Epithelial cell of esophagus (primary cell): Measurements from ENCODE around the gene ZNF552.
"Not testable (repeated sequence)": the region's sequence is repeated elsewhere in the genome, so short reads cannot be mapped to it uniquely, and the experiment has no call there.

Experiments used
- DNase-seq: peaks from one replicate; pipeline ENCODE4 v3.0.0; 2010; ENCODE audit warnings: low read depth
- H3K4me3 ChIP-seq: 2 replicates; pipeline ENCODE4 v1.5.1; 2011; ENCODE audit warnings: mild to moderate bottlenecking, low read length, control low read depth
- TF ChIP-seq, protein P1 (sequence below): IDR thresholded peaks from 2 replicates; pipeline ENCODE4 v1.5.1; 2011; ENCODE audit warnings: low read depth, mild to moderate bottlenecking, low read length, control low read depth, inconsistent platforms; ENCODE audit not compliant: insufficient read depth; ENCODE audit errors: missing control alignments

ZNF552 gene

DNA sequence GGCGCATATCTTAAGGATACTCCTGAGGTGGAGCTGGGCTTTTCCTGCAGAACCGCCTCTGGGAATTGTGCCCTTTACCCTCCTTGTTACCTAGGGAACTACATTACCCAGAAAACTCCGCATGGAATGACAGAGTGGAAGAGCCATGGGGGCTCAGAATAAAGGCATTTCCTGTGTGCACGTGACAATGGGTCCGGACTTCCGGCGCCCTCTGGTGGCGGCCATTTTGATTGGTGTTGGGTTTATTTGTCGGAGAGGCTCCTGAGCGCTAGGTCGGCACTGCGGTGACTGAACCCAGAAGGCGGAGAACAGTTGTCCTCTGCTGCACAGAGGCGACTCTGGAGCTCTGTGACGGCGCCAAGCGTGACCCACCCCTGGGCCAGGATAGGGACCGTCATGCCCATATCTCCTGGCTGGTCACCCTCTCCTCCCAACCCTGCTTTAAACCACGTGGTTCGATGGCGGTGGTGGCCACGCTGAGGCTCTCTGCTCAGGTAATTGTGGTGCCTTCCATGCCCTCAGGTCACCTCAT is 15.4 kb upstream of the ZNF552 start, which contains the start of gene ZNF587B:
Gene ZNF587B, plus strand, starts transcription at position 229 of the 532 bp plus-strand sequence. Its CDS starts 230 bp downstream, at position 459.
- TF ChIP-seq, protein P1, sequence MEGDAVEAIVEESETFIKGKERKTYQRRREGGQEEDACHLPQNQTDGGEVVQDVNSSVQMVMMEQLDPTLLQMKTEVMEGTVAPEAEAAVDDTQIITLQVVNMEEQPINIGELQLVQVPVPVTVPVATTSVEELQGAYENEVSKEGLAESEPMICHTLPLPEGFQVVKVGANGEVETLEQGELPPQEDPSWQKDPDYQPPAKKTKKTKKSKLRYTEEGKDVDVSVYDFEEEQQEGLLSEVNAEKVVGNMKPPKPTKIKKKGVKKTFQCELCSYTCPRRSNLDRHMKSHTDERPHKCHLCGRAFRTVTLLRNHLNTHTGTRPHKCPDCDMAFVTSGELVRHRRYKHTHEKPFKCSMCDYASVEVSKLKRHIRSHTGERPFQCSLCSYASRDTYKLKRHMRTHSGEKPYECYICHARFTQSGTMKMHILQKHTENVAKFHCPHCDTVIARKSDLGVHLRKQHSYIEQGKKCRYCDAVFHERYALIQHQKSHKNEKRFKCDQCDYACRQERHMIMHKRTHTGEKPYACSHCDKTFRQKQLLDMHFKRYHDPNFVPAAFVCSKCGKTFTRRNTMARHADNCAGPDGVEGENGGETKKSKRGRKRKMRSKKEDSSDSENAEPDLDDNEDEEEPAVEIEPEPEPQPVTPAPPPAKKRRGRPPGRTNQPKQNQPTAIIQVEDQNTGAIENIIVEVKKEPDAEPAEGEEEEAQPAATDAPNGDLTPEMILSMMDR: peak; percentile 43
- DNase-seq: peak; percentile 85
- H3K4me3 ChIP-seq: peak within 1 kb of the TSS; percentile 79

DNA sequence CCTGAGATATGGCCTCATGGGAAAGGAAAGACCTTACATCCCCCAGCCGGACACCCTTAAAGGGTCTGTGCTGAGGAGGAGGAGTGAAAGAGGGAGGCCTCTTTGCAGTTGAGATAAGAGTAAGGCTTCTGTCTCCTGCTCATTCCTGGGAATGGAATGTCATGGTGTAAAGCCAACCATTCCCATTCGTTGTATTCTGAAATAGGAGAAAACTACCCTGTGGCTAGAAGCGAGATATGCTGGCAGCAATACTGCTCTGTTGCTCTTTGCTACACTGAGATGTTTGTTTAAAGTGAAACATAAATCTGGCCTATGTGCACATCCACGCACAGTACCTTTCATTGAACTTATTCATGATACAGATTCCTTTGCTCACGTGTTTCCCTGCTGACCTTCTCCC is 14.6 kb upstream of the ZNF552 start:
- TF ChIP-seq, protein P1: no peak
- no peak for DNase-seq

DNA sequence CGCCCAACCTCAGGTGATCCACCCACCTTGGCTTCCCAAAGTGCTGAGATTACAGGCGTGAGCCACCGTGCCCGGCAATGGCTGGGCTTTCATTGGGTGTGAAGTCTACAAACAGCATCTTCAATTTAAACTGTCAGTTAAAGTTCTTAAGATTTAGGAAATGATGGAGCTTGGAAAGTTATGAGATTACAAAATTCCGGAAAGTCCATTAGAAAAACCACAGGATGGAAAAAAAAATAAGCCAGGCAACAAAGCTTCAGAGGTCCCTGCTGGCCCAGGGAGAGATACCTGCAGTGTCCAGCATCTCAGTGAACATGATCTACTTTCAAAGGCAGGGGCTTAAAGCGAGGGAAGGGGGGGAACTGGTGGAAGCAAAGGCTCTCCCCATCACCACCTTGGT is 10.8 kb upstream of the ZNF552 start:
- H3K4me3 ChIP-seq: no peak overlapping the region
- DNase-seq: no peak
- TF ChIP-seq, protein P1: no peak

More for the DNA sequence above, 14.6 kb upstream of the ZNF552 start:
- no peak overlapping the region for H3K4me3 ChIP-seq

DNA sequence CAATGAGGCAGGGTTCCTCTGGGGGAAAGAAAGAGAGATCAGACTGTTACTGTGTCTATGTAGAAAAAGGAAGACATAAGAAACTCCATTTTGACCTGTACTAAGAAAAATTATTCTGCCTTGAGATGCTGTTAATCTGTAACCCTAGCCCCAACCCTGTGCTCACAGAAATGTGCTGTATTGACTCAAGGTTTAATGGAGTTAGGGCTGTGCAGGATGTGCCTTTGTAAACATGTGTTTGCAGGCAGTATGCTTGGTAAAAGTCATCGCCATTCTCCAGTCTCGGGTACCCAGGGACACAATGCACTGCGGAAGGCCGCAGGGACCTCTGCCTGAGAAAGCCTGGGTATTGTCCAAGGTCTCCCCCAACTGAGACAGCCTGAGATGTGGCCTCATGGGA is 8.9 kb upstream of the ZNF552 start:
- DNase-seq, H3K4me3 ChIP-seq: not testable (repeated sequence)

DNA sequence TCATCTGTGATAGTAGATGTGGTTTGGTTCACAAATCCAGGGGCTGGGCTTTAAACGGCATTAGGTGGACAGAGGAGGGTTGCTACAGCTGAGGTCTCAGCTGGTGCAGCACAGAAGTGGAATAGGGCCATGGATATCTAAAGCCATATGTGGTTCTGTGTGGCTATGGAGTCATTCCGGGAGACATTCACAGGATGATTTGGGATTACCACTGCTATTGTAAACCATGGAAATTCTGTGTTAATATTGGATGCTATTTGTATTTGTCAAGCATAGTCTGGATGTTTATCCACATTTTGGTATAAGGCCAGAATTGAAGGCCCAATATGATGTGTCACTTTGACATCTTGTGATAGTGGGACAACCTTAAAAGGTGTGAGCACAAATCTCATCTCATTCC is 8.4 kb upstream of the ZNF552 start:
- not testable (repeated sequence) for H3K4me3 ChIP-seq, DNase-seq

DNA sequence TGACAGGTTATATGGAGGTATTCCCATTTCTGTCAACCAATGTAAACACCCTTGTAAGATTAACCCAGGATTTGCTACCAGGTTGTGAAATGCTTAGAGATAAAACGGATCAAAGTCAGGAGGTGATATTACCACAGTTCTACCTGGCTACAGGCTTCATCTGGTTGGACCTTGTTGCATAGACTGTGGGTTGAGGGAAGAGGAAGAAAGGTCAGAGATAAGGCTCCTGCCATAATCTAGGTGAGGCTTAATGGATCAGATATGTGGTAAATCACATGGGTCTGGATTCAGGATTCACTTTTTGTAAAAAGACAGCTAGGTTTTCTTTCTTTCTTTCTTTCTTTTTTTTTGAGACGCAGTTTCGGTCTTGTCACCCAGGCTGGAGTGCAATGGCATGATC is 6.8 kb upstream of the ZNF552 start:
- not testable (repeated sequence) for DNase-seq, H3K4me3 ChIP-seq

DNA sequence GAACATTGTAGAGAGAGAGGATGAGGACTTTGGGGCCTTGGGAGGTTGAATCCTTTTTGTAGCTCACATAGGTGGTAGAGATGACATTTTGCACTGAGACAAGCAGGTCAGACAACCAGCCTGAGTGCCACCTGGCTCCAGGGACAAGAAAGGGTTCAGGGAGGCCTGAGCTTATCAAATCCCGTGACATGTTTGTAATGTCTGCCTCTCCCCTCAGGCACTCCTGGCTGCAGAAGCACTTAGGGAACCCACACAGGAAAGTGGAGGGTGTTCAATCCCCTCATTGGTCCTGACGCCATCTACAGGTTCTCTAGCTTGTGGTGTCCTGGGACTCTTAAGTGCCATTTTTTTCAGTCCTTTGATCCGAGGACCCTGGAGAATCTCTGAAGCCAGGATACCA is 6.4 kb upstream of the ZNF552 start:
- not testable (repeated sequence) for DNase-seq, H3K4me3 ChIP-seq

DNA sequence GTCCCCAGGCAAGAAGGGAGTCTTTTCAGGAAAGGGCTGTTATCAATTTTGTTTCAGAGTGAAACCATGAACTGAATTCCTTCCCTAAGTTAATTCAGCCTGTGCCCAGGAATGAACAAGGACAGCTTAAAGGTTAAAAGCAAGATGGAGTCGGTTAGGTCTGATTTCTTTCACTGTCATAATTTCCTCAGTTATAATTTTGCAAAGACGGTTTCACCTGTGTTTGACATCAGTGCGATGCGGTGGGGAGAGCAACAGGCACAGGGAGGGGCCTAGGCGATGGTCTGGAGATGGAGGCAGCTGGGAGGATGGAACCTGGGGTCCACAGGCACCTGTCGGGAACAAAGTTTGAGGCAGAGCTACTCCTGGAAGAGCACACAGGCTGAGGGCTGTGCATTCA is 5.9 kb upstream of the ZNF552 start:
- peak overlapping the region; percentile 98 for H3K4me3 ChIP-seq
- no peak for DNase-seq
- TF ChIP-seq, protein P1: no peak

DNA sequence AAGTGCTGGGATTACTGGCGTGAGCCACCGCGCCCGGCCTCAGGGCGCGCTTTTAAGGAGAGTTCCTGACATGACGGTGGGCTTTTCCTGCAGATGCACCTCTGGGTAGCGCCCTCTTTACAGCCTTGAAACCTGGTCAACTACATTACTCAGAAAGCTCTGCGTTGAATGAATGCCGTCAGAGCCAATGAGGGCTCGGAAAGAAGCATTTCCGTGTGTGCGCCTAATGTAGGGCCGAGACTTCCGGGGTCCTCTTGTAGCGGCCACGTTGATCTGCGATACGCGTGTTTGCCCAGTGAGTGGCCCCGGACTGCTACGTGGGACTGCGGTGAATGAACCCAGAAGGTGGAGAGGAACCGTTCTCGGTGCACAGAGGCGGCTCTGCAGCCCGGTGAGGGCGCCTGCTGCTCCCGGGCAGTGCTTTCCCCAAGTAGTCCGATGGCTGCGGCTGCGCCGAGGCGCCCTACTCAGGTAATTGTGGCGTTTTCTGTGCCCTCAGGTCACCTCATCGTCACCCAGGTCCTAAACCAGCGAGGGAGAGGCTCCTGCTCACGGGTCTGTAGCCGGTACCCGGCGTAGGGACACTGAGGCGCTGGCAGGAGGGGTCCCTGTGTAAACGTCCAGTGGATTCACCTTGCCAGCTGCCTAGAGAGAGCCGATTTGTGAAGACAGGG is 4.9 kb upstream of the ZNF552 start:
- H3K4me3 ChIP-seq: peak overlapping the region; percentile 98
- TF ChIP-seq, protein P1: no peak
- DNase-seq: peak; percentile 96
